ENCODE data around the gene BLVRB. TPM values are rescaled to one million over a fixed set of nuclear protein-coding genes. Genes with fewer than 3 reads are reported as not detected.

Gene BLVRB
- total and polyA plus RNA-seq, 9 of the 15 experiments (the other 6 are each of a cell fraction or from before 2014, with no cell fraction given), result 81.1 to 749 (median 331) TPM

DNA sequence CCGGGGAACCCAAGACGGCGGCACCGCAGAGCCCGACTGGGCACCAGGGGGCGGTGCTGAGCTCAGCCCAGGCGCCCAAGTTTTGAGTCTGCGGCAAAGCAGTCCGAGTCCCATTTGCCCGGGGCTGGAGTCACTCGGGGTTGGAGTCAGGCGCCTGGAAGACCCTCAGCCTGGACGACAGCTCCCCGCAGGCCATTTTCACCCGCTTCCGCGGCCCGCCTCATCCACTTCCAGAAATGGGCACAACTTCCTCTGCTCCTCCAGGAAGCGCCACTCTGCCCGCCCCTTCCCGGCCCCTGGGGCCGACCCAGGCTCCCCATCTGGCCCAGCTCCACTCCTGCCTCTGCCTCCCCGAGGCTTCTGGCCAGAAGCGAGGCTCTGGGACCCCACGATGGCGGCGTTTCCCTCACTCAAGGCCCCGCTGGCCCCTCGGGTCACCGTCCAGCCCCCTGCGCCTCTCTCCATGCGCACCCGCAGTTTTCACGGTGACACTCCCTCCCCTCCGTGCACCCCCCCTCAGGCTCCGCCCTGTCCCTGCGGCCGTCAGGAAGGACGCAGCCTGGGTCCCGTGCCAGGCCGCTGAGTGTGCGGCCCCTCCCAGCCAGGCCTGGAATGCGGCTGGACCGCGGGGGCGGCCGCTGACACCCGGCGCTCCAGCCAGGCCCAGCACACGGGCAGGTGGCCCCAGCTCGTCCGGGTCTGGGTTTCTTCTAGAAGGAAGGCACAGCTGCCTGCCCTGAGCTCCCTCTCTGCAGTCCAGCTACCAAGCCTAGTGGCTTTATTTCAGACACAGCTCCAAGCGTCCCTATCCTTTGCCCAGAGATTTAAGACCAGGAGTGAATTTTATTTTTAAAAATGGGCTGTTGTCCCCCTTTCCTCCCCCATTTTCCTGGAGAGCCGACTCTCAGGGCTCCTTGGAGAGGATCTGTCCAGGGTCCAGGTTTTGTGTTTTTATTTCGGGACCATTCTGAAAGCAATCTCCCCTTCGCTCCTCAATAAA lies 44.5 kb downstream of the BLVRB start (continued):
- TF ChIP-seq, protein P1, sequence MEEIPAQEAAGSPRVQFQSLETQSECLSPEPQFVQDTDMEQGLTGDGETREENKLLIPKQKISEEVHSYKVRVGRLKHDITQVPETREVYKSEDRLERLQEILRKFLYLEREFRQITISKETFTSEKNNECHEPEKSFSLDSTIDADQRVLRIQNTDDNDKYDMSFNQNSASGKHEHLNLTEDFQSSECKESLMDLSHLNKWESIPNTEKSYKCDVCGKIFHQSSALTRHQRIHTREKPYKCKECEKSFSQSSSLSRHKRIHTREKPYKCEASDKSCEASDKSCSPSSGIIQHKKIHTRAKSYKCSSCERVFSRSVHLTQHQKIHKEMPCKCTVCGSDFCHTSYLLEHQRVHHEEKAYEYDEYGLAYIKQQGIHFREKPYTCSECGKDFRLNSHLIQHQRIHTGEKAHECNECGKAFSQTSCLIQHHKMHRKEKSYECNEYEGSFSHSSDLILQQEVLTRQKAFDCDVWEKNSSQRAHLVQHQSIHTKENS (CRISPR knock-in tag; IDR thresholded peaks at IDR 0.05), result no peak
- TF ChIP-seq NEUROD1 (IDR thresholded peaks at IDR 0.05; ENCODE audit: borderline replicate concordance, low read depth, low read length, partially characterized antibody) (peak; percentile 53), EP400 (IDR thresholded peaks at IDR 0.05) (peak; percentile 73), FOXA1 (IDR thresholded peaks at IDR 0.05; ENCODE audit: borderline replicate concordance) (no peak), KAT8 (IDR thresholded peaks at IDR 0.05; ENCODE audit: low read depth) (no peak), ZNF224 (CRISPR knock-in tag; IDR thresholded peaks at IDR 0.05) (no peak), SIN3B (IDR thresholded peaks at IDR 0.05; ENCODE audit: low read depth) (no peak), HNRNPL (IDR thresholded peaks at IDR 0.05; ENCODE audit: low read depth, low read length) (peak; percentile 85), HDAC8 (tag; IDR thresholded peaks at IDR 0.05) (0 out of 2 replicates have a peak, but pooled peaks have one; percentile 45), MBD2 (IDR thresholded peaks at IDR 0.05; ENCODE audit: borderline replicate concordance, low read depth) (peak; percentile 59; the same call in 1 of the 2 replicates), TGIF2 (CRISPR knock-in tag; IDR thresholded peaks at IDR 0.05) (peak; percentile 72; the same call in 1 of the 2 replicates), PHB2 (IDR thresholded peaks at IDR 0.05; ENCODE audit: low read depth) (no peak), HCFC1 (IDR thresholded peaks at IDR 0.05; ENCODE audit: low read depth, low read length) (no peak; the same call in 1 of the 2 replicates), CHCHD3 (CRISPR knock-in tag; IDR thresholded peaks at IDR 0.05) (no peak), SUPT5H (IDR thresholded peaks at IDR 0.05) (peak; percentile 82), BACH1 (tag; IDR thresholded peaks at IDR 0.05) (no peak), MYNN (IDR thresholded peaks at IDR 0.05) (peak; percentile 86), MYNN (CRISPR knock-in tag; IDR thresholded peaks at IDR 0.05) (no peak), BCL6 (CRISPR knock-in tag; IDR thresholded peaks at IDR 0.05) (no peak)
- TF ChIP-seq, protein P2, sequence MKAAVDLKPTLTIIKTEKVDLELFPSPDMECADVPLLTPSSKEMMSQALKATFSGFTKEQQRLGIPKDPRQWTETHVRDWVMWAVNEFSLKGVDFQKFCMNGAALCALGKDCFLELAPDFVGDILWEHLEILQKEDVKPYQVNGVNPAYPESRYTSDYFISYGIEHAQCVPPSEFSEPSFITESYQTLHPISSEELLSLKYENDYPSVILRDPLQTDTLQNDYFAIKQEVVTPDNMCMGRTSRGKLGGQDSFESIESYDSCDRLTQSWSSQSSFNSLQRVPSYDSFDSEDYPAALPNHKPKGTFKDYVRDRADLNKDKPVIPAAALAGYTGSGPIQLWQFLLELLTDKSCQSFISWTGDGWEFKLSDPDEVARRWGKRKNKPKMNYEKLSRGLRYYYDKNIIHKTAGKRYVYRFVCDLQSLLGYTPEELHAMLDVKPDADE (conservative IDR thresholded peaks at IDR 0.05; ENCODE audit: control insufficient read depth, low read depth, low read length), result peak; percentile 10; the same call in 1 of the 2 replicates
- TF ChIP-seq, protein P3, sequence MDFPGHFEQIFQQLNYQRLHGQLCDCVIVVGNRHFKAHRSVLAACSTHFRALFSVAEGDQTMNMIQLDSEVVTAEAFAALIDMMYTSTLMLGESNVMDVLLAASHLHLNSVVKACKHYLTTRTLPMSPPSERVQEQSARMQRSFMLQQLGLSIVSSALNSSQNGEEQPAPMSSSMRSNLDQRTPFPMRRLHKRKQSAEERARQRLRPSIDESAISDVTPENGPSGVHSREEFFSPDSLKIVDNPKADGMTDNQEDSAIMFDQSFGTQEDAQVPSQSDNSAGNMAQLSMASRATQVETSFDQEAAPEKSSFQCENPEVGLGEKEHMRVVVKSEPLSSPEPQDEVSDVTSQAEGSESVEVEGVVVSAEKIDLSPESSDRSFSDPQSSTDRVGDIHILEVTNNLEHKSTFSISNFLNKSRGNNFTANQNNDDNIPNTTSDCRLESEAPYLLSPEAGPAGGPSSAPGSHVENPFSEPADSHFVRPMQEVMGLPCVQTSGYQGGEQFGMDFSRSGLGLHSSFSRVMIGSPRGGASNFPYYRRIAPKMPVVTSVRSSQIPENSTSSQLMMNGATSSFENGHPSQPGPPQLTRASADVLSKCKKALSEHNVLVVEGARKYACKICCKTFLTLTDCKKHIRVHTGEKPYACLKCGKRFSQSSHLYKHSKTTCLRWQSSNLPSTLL (IDR thresholded peaks at IDR 0.05), result no peak
- TF ChIP-seq, protein P4, sequence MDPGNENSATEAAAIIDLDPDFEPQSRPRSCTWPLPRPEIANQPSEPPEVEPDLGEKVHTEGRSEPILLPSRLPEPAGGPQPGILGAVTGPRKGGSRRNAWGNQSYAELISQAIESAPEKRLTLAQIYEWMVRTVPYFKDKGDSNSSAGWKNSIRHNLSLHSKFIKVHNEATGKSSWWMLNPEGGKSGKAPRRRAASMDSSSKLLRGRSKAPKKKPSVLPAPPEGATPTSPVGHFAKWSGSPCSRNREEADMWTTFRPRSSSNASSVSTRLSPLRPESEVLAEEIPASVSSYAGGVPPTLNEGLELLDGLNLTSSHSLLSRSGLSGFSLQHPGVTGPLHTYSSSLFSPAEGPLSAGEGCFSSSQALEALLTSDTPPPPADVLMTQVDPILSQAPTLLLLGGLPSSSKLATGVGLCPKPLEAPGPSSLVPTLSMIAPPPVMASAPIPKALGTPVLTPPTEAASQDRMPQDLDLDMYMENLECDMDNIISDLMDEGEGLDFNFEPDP (CRISPR knock-in tag; IDR thresholded peaks at IDR 0.05), result no peak

Data from K562 (cell line).